Esophagus squamous epithelium (tissue), 5 donors: ENCODE data around the gene DNM3. TPM values are rescaled to one million over a fixed set of nuclear protein-coding genes. Genes with fewer than 3 reads are reported as not detected.

ENCODE experiments used
- DNase-seq: peaks from one replicate; lab custom pipeline; 2025; lab: John Stamatoyannopoulos, UW
- H3K27ac ChIP-seq, 4 donors: fragments of 200-600 bp; sonication (generic); one replicate each; pipeline ENCODE4 v1.5.1; 2016 to 2019; ENCODE audit warnings: mild to moderate bottlenecking in 1 of 4
- H3K27me3 ChIP-seq, 4 donors: fragments of 200-600 bp; sonication (generic); 1 replicate in 3 of 4; 2 replicates in 1 of 4; pipeline versions ENCODE4 v1.5.1 to v1.6.0; 2017 to 2021; ENCODE audit warnings: antibody characterized with exemption in 1 of 4
- H3K36me3 ChIP-seq, 3 donors: fragments of 200-600 bp; sonication (generic); one replicate each; pipeline ENCODE4 v1.5.1; 2016 to 2019
- H3K4me1 ChIP-seq, 3 donors: fragments of 200-600 bp; sonication (generic); one replicate each; pipeline ENCODE4 v1.5.1; 2017 to 2019
- H3K4me3 ChIP-seq, 4 donors: fragments of 200-600 bp; sonication (generic); 1 replicate in 3 of 4; 2 replicates in 1 of 4; pipeline ENCODE4 v1.5.1; 2016 to 2019; ENCODE audit warnings: mild to moderate bottlenecking in 2 of 4, moderate library complexity in 1 of 4
- H3K9me3 ChIP-seq, 3 donors: fragments of 200-600 bp; sonication (generic); one replicate each; pipeline ENCODE4 v1.5.1; 2016 to 2019
- POLR2A ChIP-seq, 4 donors: fragments of 450-650 bp; IDR thresholded peaks; one replicate each; pipeline ENCODE4 v1.6.1; 2017; ENCODE audit warnings: antibody characterized with exemption in 4 of 4, mild to moderate bottlenecking in 4 of 4, moderate library complexity in 3 of 4
- WGBS, 2 donors: methylation state at CpG; one replicate each; pipeline ENCODE4 v1.1.5; 2018; 5-methylcytosine and 5-hydroxymethylcytosine counted together
- intact Hi-C: fragments of 100-400 bp; cut with DNase I; formaldehyde crosslinking; loops from one replicate; pipeline ENCODE4 v1.15.0; 2022
- total RNA-seq, 4 donors: library from RNA; depleted of rRNA; stranded (reverse); fragments of >200 nt; gene quantifications; one replicate each; pipeline ENCODE4 v1.1.0, GENCODE V29; 2016
- TF ChIP-seq, protein P1 (sequence below), 6 experiments: fragments of 450-650 bp in 4 of 6; fragments of 200-600 bp in 2 of 6; sonication (generic) in 2 of 6; IDR thresholded peaks; one replicate each; pipeline ENCODE4 v1.5.1; 2016 to 2019; ENCODE audit warnings: antibody characterized with exemption in 6 of 6, mild to moderate bottlenecking in 4 of 6, moderate library complexity in 4 of 6
- donor health status: DM: yes; HTN: yes; CAD: no.

The DNM3 gene
- total RNA-seq, 4 donors from 2014 or later, result 0.91 to 3.2 (median 1.8) TPM

DNA sequence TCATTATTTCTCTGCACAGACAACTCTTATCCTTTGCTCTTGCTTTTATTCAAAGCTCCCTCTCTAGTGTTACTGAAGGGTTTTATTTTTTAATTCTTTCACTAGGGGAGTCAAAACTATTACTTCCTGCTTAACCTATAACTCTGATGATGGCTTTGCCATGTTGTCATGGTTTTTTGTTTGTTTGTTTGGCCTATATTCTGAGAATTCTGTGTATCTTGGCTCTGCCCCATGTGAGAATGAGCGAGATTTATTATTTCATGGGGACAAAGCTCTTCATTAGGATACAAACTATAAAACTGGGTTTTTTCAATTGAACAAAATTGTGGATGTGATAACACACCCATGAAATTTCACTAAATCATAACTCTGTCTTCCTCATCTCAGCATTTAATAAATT lies 388.6 kb downstream of the DNM3 start:
- Histone ChIP-seq H3K36me3 (no peaks in the 10 kb centered on the region), H3K27me3 (no peaks in the 10 kb centered on the region), H3K4me1 (no peaks in the 10 kb centered on the region), H3K27ac (no peak overlapping the region), H3K4me3 (no peak overlapping the region), H3K9me3 (no peaks in the 10 kb centered on the region)
- intact Hi-C loops, result no loop called here
- TF ChIP-seq, protein P1, sequence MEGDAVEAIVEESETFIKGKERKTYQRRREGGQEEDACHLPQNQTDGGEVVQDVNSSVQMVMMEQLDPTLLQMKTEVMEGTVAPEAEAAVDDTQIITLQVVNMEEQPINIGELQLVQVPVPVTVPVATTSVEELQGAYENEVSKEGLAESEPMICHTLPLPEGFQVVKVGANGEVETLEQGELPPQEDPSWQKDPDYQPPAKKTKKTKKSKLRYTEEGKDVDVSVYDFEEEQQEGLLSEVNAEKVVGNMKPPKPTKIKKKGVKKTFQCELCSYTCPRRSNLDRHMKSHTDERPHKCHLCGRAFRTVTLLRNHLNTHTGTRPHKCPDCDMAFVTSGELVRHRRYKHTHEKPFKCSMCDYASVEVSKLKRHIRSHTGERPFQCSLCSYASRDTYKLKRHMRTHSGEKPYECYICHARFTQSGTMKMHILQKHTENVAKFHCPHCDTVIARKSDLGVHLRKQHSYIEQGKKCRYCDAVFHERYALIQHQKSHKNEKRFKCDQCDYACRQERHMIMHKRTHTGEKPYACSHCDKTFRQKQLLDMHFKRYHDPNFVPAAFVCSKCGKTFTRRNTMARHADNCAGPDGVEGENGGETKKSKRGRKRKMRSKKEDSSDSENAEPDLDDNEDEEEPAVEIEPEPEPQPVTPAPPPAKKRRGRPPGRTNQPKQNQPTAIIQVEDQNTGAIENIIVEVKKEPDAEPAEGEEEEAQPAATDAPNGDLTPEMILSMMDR (IDR thresholded peaks at IDR 0.05), result no peak
- no peak for TF ChIP-seq POLR2A (IDR thresholded peaks at IDR 0.05)
- 67 to 75% methylated on average over 1 of the region's 1 CpG for WGBS, 2 donors
- DNase-seq, result no peak

DNA sequence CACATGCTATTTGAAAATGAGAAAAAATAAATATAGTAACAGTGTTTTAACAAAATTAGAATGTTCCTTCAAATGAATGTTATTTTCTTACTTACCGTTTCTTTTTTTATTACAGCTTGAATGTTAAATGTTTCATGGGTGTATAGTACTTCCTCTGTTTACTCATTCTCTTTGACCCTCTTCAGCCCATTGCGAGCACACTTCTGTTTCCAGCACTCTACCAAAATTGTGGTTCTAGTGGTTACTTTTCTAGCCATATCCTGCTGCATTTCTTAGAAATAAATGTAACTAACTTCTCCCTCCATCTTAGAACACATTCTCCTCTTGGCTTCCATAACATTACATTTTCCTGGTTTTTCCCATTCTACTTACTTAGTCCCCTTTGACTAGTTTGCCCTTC lies 389.2 kb downstream of the DNM3 start:
- Histone ChIP-seq H3K9me3 (no peaks in the 10 kb centered on the region), H3K4me1 (no peaks in the 10 kb centered on the region), H3K4me3 (no peak overlapping the region), H3K36me3 (no peaks in the 10 kb centered on the region), H3K27ac (no peak overlapping the region), H3K27me3 (no peaks in the 10 kb centered on the region)
- intact Hi-C loops, result no loop called here
- whole genome bisulfite sequencing, 2 donors, result 93 to 95% methylated on average over 2 of the region's 2 CpGs
- no peak for TF ChIP-seq POLR2A (IDR thresholded peaks at IDR 0.05)
- no peak for DNase-seq

DNA sequence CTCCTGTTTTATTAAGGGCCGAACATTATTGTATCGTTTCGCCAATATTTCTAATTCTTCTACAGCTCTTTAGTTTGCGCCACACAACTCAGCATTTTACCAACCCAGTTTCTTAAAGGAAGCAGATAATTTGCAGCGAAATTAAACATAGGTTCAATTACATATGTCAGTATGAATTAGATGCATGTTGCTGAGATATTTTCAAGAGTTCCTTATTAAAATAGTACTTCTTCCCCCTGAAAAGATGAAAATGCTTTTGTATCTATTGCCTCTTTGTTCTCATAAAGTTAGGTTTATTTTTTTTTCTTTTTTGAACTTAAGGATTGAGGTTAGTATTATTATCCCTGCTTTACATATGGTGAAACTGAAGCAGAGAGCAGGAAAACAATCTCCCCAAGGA lies 395.7 kb downstream of the DNM3 start:
- TF ChIP-seq, protein P1 (IDR thresholded peaks at IDR 0.05), result no peak
- no peak for TF ChIP-seq POLR2A (IDR thresholded peaks at IDR 0.05)
- Histone ChIP-seq H3K27me3 (no peaks in the 10 kb centered on the region), H3K4me3 (no peak overlapping the region), H3K36me3 (no peaks in the 10 kb centered on the region), H3K9me3 (no peaks in the 10 kb centered on the region), H3K4me1 (no peaks in the 10 kb centered on the region), H3K27ac (no peak overlapping the region)
- no peak for DNase-seq
- intact Hi-C loops, result no loop called here
- WGBS, 2 donors, result 93 to 95% methylated on average over 5 of the region's 5 CpGs

DNA sequence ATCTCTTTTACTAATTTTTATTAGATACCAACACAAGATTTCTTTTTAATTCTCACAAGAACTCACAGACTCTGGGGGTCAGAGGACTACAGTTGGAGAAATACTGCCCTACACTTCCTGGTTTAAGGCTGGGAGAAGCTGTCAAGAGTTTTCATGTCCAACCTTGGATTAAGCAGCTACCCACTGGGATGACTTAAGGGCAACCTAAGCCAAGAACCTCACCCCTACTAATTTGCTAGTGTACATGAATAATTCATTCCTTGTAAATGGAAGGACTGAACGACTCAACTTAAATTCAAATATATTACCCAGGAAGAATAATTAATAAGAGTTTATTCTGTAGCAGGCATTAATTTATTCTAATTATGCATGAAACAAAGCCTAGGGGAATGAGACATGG lies 396.9 kb downstream of the DNM3 start:
- H3K9me3 ChIP-seq, result no peaks in the 10 kb centered on the region
- 80 to 93% methylated on average over 1 of the region's 1 CpG for WGBS, 2 donors
- intact Hi-C loops, result no loop called here
- H3K27ac ChIP-seq, result no peak overlapping the region
- no peaks in the 10 kb centered on the region for H3K36me3 ChIP-seq
- no peaks in the 10 kb centered on the region for H3K4me1 ChIP-seq
- DNase-seq, result no peak
- TF ChIP-seq, protein P1 (IDR thresholded peaks at IDR 0.05), result no peak
- TF ChIP-seq POLR2A (IDR thresholded peaks at IDR 0.05), result no peak
- H3K4me3 ChIP-seq, result no peak overlapping the region
- no peaks in the 10 kb centered on the region for H3K27me3 ChIP-seq

DNA sequence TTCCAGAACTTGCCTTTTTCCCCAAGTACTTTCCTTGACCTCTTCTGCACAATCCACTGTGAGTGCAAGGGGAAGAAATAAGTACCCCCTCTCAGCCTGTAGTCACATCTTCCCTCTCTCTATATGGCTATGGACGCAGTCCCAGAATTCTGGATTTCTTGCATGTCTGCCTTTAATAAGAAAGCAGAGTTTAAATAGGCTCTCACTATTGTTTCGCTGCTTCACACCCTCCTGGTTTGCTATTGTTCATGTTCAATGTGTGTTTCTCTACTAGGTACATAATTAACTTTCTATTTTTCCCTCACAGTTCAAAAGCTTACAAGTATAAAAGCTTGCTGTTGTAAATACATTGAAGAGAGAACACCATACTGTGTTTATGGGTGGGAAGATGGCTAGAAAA lies 397.7 kb downstream of the DNM3 start:
- TF ChIP-seq, protein P1 (IDR thresholded peaks at IDR 0.05), result no peak
- no peak for TF ChIP-seq POLR2A (IDR thresholded peaks at IDR 0.05)
- intact Hi-C loops, result no loop called here
- WGBS, 2 donors, result 83 to 92% methylated on average over 2 of the region's 2 CpGs
- no peak overlapping the region for H3K27ac ChIP-seq
- no peak for DNase-seq
- no peaks in the 10 kb centered on the region for H3K9me3 ChIP-seq
- no peaks in the 10 kb centered on the region for H3K36me3 ChIP-seq
- no peaks in the 10 kb centered on the region for H3K27me3 ChIP-seq
- H3K4me3 ChIP-seq, result no peak overlapping the region
- H3K4me1 ChIP-seq, result no peaks in the 10 kb centered on the region

DNA sequence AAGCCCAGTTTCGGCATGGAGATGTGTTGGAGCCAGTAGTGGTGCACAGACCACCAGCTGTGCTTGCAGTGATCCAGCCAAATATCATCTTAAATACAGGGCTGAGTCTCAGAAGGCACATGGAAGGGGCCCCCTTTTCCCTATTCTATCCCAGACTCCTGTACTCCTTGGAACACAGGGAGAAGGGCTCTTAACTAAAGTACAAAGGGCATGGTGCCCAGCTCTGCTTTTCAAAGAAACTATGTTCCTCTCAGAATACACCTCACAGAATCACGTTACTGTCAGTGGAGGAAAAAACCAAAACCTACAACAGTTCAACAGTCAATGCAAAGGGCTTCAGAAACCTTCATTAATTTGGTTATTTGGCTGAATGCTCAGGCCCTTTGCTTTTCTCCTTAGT lies 398.6 kb downstream of the DNM3 start:
- Histone ChIP-seq H3K4me1 (no peaks in the 10 kb centered on the region), H3K9me3 (no peaks in the 10 kb centered on the region), H3K4me3 (no peak overlapping the region), H3K27ac (no peak overlapping the region), H3K27me3 (no peaks in the 10 kb centered on the region), H3K36me3 (no peaks in the 10 kb centered on the region)
- intact Hi-C loops, result no loop called here
- no peak for DNase-seq
- 67 to 75% methylated on average over 1 of the region's 2 CpGs for WGBS, 2 donors
- no peak for TF ChIP-seq POLR2A (IDR thresholded peaks at IDR 0.05)
- TF ChIP-seq, protein P1 (IDR thresholded peaks at IDR 0.05), result no peak
